Measurements from ENCODE around the gene XXYLT1. TPM values are rescaled to one million over a fixed set of nuclear protein-coding genes. Genes with fewer than 3 reads are reported as not detected.
A peak's percentile ranks its signal among the peaks of the same experiment; 100 is the strongest.

The XXYLT1 gene
- total and polyA plus RNA-seq, 9 of the 15 experiments (the other 6 are each of a cell fraction or from before 2014, with no cell fraction given): 1.9 to 18.9 (median 15.0) TPM

DNA sequence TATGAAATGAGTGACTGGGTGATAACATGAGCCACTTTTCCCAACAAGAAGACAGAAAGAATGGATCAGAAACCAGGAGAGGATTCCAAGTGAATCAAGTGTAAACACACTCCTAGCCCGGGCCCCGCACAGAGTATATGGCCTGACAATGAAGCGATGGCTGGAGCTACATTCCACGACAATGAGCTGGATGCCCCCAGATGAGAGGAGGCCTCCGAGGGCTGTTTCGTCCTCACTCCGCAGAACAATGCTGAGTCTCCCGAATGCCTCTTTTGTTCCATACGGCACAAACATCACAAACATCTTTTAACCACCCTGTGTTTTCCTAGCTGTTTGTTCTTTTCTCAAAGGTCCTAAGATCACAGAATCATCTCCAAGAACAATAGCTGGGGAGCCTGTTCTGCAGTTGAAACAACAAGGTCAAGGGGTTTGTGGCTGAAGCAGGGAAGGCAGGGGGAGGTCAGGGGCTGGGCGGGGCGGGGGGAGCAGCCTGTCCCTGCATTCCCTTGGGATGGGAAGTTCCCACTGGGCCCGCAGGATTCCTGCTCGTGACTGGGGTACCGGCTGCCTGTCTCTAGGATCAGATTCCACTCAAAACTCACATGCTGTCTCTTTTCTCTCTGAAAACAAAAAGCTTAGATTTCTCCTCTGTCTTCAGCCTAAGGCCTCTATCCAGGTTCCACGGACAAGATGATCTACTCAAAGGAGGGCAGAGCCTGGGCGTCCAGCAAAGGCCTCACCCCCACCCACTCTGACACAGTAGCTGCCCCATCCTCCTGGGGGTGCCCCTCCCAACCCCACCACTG is 151.3 kb downstream of the XXYLT1 start (continued):
- TF ChIP-seq, protein P1, sequence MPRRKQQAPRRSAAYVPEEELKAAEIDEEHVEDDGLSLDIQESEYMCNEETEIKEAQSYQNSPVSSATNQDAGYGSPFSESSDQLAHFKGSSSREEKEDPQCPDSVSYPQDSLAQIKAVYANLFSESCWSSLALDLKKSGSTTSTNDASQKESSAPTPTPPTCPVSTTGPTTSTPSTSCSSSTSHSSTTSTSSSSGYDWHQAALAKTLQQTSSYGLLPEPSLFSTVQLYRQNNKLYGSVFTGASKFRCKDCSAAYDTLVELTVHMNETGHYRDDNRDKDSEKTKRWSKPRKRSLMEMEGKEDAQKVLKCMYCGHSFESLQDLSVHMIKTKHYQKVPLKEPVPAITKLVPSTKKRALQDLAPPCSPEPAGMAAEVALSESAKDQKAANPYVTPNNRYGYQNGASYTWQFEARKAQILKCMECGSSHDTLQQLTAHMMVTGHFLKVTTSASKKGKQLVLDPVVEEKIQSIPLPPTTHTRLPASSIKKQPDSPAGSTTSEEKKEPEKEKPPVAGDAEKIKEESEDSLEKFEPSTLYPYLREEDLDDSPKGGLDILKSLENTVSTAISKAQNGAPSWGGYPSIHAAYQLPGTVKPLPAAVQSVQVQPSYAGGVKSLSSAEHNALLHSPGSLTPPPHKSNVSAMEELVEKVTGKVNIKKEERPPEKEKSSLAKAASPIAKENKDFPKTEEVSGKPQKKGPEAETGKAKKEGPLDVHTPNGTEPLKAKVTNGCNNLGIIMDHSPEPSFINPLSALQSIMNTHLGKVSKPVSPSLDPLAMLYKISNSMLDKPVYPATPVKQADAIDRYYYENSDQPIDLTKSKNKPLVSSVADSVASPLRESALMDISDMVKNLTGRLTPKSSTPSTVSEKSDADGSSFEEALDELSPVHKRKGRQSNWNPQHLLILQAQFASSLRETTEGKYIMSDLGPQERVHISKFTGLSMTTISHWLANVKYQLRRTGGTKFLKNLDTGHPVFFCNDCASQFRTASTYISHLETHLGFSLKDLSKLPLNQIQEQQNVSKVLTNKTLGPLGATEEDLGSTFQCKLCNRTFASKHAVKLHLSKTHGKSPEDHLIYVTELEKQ (CRISPR knock-in tag; IDR thresholded peaks at IDR 0.05): no peak

DNA sequence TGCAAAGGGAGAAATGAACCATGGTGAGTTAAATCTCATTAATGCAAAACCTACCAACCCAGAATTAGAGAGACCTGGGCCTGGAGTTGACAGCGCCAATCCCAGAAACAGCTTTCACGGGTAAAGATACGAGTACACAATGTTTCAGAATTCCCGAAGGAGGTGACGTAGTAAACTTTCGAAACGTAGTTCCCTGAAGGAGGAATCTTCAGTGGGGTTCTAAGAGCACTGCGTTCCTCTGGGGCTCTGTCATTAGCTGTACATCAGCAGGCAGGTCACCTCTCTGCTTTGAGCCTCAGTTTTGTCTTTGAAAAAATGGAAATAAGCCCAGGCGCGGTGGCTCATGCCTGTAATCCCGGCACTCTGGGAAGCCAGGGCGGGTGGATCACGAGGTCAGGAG is 152.3 kb downstream of the XXYLT1 start:
- ChIA-PET POLR2A (no interaction called here), CTCF (ENCODE audit: low intra/inter-chr PET ratio) (no interaction called here)
- Histone ChIP-seq H3K4me1 (replicated peaks in 1 of 2; ENCODE audit: control insufficient read depth in 2 of 2, insufficient read depth in 2 of 2, low read length in 2 of 2) (peaks cover 38 to 53% of the 10 kb centered on the region in 2 experiments), H3K36me3 (ENCODE audit: control insufficient read depth, insufficient read depth, low read length) (no peaks in the 10 kb centered on the region), H2AFZ (ENCODE audit: low read depth, low read length) (no peak overlapping the region), H3K79me2 (ENCODE audit: control insufficient read depth, insufficient read depth, low read length) (0 out of 3 replicates have a peak, but pooled peaks cover 2% of the 10 kb centered on the region), H3K9ac (ENCODE audit: insufficient read depth in 1 of 2, low read depth in 2 of 2, low read length in 2 of 2) (peak overlapping the region in 1 of 2 experiments; percentile 60; a peak in 1 of 4 replicates), H3K9me3 (replicated peaks; ENCODE audit: control insufficient read depth, insufficient read depth, low read depth, low read length) (no peaks in the 10 kb centered on the region), H3K27ac (ENCODE audit: extremely low read depth, low read depth, low read length) (peak overlapping the region; percentile 70; the same call in 1 of the 3 replicates), H4K20me1 (replicated peaks; ENCODE audit: control insufficient read depth, insufficient read depth, low read length) (no peaks in the 10 kb centered on the region), H3K9me1 (ENCODE audit: control insufficient read depth, insufficient read depth, low read length) (no peaks in the 10 kb centered on the region), H3K4me3 (no peak overlapping the region), H3K27me3 (ENCODE audit: control insufficient read depth in 2 of 2, insufficient read depth in 2 of 2, low read length in 2 of 2) (no peaks in the 10 kb centered on the region), H3K4me2 (ENCODE audit: insufficient read depth, low read length) (peak overlapping the region; percentile 47; the same call in 1 of the 2 replicates)
- no peak for DNase-seq (ENCODE audit: extremely low read depth in 1 of 4, low spot score in 3 of 4)
- no peak for FAIRE-seq
- no TSS peak for BruUV-seq (replicated peaks)
- in situ Hi-C loops (cut with MboI): no loop called here
- no peak for ATAC-seq
- WGBS (ENCODE audit: insufficient coverage, low coverage, missing lambda C conversion rate): 73% methylated on average over 13 of the region's 13 CpGs
- TF ChIP-seq, protein P2, sequence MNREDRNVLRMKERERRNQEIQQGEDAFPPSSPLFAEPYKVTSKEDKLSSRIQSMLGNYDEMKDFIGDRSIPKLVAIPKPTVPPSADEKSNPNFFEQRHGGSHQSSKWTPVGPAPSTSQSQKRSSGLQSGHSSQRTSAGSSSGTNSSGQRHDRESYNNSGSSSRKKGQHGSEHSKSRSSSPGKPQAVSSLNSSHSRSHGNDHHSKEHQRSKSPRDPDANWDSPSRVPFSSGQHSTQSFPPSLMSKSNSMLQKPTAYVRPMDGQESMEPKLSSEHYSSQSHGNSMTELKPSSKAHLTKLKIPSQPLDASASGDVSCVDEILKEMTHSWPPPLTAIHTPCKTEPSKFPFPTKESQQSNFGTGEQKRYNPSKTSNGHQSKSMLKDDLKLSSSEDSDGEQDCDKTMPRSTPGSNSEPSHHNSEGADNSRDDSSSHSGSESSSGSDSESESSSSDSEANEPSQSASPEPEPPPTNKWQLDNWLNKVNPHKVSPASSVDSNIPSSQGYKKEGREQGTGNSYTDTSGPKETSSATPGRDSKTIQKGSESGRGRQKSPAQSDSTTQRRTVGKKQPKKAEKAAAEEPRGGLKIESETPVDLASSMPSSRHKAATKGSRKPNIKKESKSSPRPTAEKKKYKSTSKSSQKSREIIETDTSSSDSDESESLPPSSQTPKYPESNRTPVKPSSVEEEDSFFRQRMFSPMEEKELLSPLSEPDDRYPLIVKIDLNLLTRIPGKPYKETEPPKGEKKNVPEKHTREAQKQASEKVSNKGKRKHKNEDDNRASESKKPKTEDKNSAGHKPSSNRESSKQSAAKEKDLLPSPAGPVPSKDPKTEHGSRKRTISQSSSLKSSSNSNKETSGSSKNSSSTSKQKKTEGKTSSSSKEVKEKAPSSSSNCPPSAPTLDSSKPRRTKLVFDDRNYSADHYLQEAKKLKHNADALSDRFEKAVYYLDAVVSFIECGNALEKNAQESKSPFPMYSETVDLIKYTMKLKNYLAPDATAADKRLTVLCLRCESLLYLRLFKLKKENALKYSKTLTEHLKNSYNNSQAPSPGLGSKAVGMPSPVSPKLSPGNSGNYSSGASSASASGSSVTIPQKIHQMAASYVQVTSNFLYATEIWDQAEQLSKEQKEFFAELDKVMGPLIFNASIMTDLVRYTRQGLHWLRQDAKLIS (CRISPR knock-in tag; IDR thresholded peaks at IDR 0.05): no peak
- TF ChIP-seq PRPF4 (IDR thresholded peaks at IDR 0.05; ENCODE audit: insufficient read depth, low read depth, low read length, poor library complexity, severe bottlenecking): no peak
- no peak for TF ChIP-seq PHF8 (IDR thresholded peaks at IDR 0.05; ENCODE audit: borderline replicate concordance, low read length)
- TF ChIP-seq MTA2 (IDR thresholded peaks at IDR 0.05; ENCODE audit: low read depth): no peak
- TF ChIP-seq HNRNPL (IDR thresholded peaks at IDR 0.05; ENCODE audit: low read depth, low read length): no peak
- TF ChIP-seq, protein P3, sequence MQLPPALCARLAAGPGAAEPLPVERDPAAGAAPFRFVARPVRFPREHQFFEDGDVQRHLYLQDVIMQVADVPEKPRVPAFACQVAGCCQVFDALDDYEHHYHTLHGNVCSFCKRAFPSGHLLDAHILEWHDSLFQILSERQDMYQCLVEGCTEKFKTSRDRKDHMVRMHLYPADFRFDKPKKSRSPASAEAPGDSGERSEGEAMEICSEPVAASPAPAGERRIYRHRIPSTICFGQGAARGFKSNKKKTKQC (CRISPR knock-in tag; IDR thresholded peaks at IDR 0.05): no peak
- TF ChIP-seq, protein P4, sequence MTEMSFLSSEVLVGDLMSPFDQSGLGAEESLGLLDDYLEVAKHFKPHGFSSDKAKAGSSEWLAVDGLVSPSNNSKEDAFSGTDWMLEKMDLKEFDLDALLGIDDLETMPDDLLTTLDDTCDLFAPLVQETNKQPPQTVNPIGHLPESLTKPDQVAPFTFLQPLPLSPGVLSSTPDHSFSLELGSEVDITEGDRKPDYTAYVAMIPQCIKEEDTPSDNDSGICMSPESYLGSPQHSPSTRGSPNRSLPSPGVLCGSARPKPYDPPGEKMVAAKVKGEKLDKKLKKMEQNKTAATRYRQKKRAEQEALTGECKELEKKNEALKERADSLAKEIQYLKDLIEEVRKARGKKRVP (CRISPR knock-in tag; IDR thresholded peaks at IDR 0.05): no peak
- intact Hi-C loops (cut with micrococcal nuclease): loop anchor here (5.0 to 10.0 kb wide), 3 partner anchors 34 to 139 kb away; no protein-coding TSS in a partner anchor

Data from K562 (cell line).